Endodermal cell (in vitro differentiated cells): ENCODE data around the gene MLLT3. TPM values are rescaled to one million over a fixed set of nuclear protein-coding genes. Genes with fewer than 3 reads are reported as not detected.

Source experiments
- DNase-seq: peaks from one replicate; pipeline ENCODE4 v3.0.0-alpha.2; 2017
- H3K27ac ChIP-seq: 2 replicates; pipeline ENCODE4 v1.5.1; 2013; ENCODE audit warnings: mild to moderate bottlenecking, low read depth, low read length, moderate library complexity
- H3K27me3 ChIP-seq: 2 replicates; pipeline ENCODE4 v1.6.1; 2013; ENCODE audit warnings: mild to moderate bottlenecking, low read length, moderate library complexity; ENCODE audit not compliant: insufficient read depth, control insufficient read depth, poor library complexity, severe bottlenecking
- H3K36me3 ChIP-seq: 2 replicates; pipeline ENCODE4 v1.7.0; 2013; ENCODE audit warnings: mild to moderate bottlenecking, low read length, moderate library complexity; ENCODE audit not compliant: control insufficient read depth, insufficient read depth
- H3K4me1 ChIP-seq: one replicate; pipeline ENCODE4 v1.7.0; 2013; ENCODE audit warnings: low read length; ENCODE audit not compliant: control insufficient read depth, insufficient read depth
- H3K4me3 ChIP-seq: 2 replicates; pipeline ENCODE4 v1.5.1; 2013; ENCODE audit warnings: mild to moderate bottlenecking, low read length, moderate library complexity
- H3K9ac ChIP-seq: 2 replicates; pipeline ENCODE4 v1.6.1; 2013; ENCODE audit warnings: mild to moderate bottlenecking, low read length, moderate library complexity; ENCODE audit not compliant: poor library complexity, severe bottlenecking; ENCODE audit errors: extremely low read depth
- H3K9me3 ChIP-seq: 2 replicates; pipeline ENCODE4 v1.6.1; 2013; ENCODE audit warnings: mild to moderate bottlenecking, low read length, moderate library complexity; ENCODE audit not compliant: control insufficient read depth
- H3K27ac Mint-ChIP-seq: 2 replicates; pipeline ENCODE4 v1.8.0; 2020; ENCODE audit warnings: mixed read lengths
- H3K27me3 Mint-ChIP-seq: 2 replicates; pipeline ENCODE4 v1.8.0; 2021; ENCODE audit warnings: mild to moderate bottlenecking, mixed read lengths; ENCODE audit not compliant: insufficient read depth
- H3K36me3 Mint-ChIP-seq: 2 replicates; pipeline ENCODE4 v1.8.0; 2020; ENCODE audit warnings: low read depth, mixed read lengths
- H3K4me1 Mint-ChIP-seq: 2 replicates; pipeline ENCODE4 v1.8.0; 2020; ENCODE audit warnings: mixed read lengths
- H3K4me3 Mint-ChIP-seq: 2 replicates; pipeline ENCODE4 v1.8.0; 2020; ENCODE audit warnings: mild to moderate bottlenecking, moderate library complexity, mixed read lengths
- H3K9me3 Mint-ChIP-seq: 2 replicates; pipeline ENCODE4 v1.8.0; 2020; ENCODE audit warnings: mild to moderate bottlenecking, mixed read lengths
- CTCF ChIP-seq: fragments of 200-600 bp; sonication (generic); conservative IDR thresholded peaks from 2 replicates; pipeline ENCODE4 v1.5.0; 2021; ENCODE audit warnings: antibody characterized with exemption, mild to moderate bottlenecking
- WGBS, 2 experiments: methylation state at CpG; one replicate each; pipeline versions ENCODE4 v1.1.5 to v1.1.7; 2013; ENCODE audit warnings: missing lambda C conversion rate in 2 of 2, mixed read lengths in 1 of 2; ENCODE audit not compliant: insufficient coverage in 1 of 2, insufficient read length in 1 of 2; 5-methylcytosine and 5-hydroxymethylcytosine counted together
- total RNA-seq, 2 donors: library from RNA; stranded (reverse); fragmentation: NEBNext Ultra II Directional in 1 of 2; extraction: Animal tissue kit (Norgen Biotek cat#: 25700) in 1 of 2; gene quantifications; 2 replicates in 1 of 2; 3 replicates in 1 of 2; pipeline ENCODE4 v1.2.1, GENCODE V29; 2021

MLLT3 gene
- total RNA-seq, 2 donors from 2014 or later: 5.5 to 12.2 TPM

GRCh38 chr9:20376731-20377375, 245.4 kb downstream of the MLLT3 start:
- Histone ChIP-seq H3K36me3 (no peaks in the 10 kb centered on the region), H3K4me1 (peaks cover 4% of the 10 kb centered on the region), H3K27me3 (no peaks in the 10 kb centered on the region), H3K9me3 (peaks cover 2% of the 10 kb centered on the region), H3K4me3 (no peak overlapping the region), H3K27ac (no peak overlapping the region), H3K9ac (no peak overlapping the region)
- no peaks in the 10 kb centered on the region for H3K27me3 Mint-ChIP-seq
- no peak for DNase-seq
- TF ChIP-seq CTCF: no peak
- H3K4me1 Mint-ChIP-seq: peaks cover 10% of the 10 kb centered on the region
- no peaks in the 10 kb centered on the region for H3K36me3 Mint-ChIP-seq
- WGBS, 2 experiments: 93% methylated on average over 4 of the region's 4 CpGs; no CpG with 5 or more reads in 1 of the 2 experiments
- H3K9me3 Mint-ChIP-seq: no peaks in the 10 kb centered on the region
- H3K4me3 Mint-ChIP-seq: no peak overlapping the region
- H3K27ac Mint-ChIP-seq: no peak overlapping the region

GRCh38 chr9:20376042-20376441, 246.3 kb downstream of the MLLT3 start:
- Mint-ChIP-seq H3K4me1 (peaks cover 10% of the 10 kb centered on the region), H3K27me3 (no peaks in the 10 kb centered on the region), H3K4me3 (no peak overlapping the region), H3K9me3 (no peaks in the 10 kb centered on the region), H3K36me3 (no peaks in the 10 kb centered on the region), H3K27ac (no peak overlapping the region)
- Histone ChIP-seq H3K36me3 (no peaks in the 10 kb centered on the region), H3K4me1 (peaks cover 4% of the 10 kb centered on the region), H3K9me3 (peaks cover 10% of the 10 kb centered on the region), H3K9ac (no peak overlapping the region), H3K4me3 (no peak overlapping the region), H3K27ac (no peak overlapping the region), H3K27me3 (no peaks in the 10 kb centered on the region)
- TF ChIP-seq CTCF: no peak
- 94 to 96% methylated on average over 3 to 4 of the region's 4 CpGs for WGBS, 2 experiments
- no peak for DNase-seq

GRCh38 chr9:20373263-20373662, 249.0 kb downstream of the MLLT3 start:
- Mint-ChIP-seq H3K9me3 (no peaks in the 10 kb centered on the region), H3K4me1 (no peaks in the 10 kb centered on the region), H3K36me3 (no peaks in the 10 kb centered on the region), H3K27me3 (no peaks in the 10 kb centered on the region), H3K4me3 (no peak overlapping the region), H3K27ac (no peak overlapping the region)
- Histone ChIP-seq H3K4me1 (no peaks in the 10 kb centered on the region), H3K27ac (no peak overlapping the region), H3K4me3 (no peak overlapping the region), H3K36me3 (no peaks in the 10 kb centered on the region), H3K9me3 (peaks cover 10% of the 10 kb centered on the region), H3K9ac (no peak overlapping the region), H3K27me3 (no peaks in the 10 kb centered on the region)
- 86 to 87% methylated on average over 1 of the region's 1 CpG for WGBS, 2 experiments
- DNase-seq: no peak
- TF ChIP-seq CTCF: no peak
